NCI-H82 treated with DMSO at 0.1 percent for 48 hours (cell line): ENCODE results near the gene ADAMTS3.

Source experiments
- DNase-seq: peaks from one replicate; lab custom pipeline; 2025; ENCODE audit not compliant: unreplicated experiment; lab: John Stamatoyannopoulos, UW

The ADAMTS3 gene

DNA sequence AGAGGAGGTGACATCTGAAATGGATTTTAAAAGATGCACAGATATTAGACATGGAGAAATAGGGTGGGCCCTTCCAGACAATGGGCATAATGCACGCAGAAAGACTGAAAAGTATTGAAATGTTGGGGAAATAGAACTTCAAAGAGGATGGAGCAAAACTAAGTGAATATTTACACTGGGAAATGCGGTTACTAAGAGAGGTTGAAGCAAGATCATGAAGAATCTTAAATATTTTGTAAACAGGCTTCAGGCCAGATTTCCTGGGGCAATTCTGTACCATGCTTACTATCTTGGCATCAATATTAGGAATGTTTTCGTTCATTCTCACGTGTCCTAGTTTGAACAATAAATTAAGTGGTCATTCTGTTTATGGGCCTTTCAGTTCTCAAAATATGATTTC is 216.3 kb downstream of the ADAMTS3 start:
- no peak for DNase-seq

DNA sequence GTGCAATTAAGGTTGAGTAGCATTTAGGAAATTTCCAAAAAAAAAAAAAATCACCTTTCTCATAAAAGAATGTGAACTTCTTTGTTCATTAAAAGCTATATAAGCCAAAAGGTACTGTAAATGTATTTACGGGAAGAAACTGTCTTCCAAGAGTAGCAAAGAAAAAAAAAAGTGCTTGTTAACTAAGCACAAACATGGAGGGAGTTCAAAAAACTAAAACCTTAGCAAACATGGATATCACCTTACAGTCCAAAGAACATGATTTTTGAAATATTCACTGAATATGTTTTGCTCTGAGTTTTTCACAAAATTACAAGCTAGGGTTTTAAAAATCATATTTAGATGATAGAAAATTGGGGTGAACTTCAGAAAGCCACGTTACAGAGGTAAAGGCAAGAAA is 217.5 kb downstream of the ADAMTS3 start:
- no peak for DNase-seq

GRCh38 chr4:72348701-72349100 is 220.3 kb downstream of the ADAMTS3 start:
- DNase-seq: no peak

GRCh38 chr4:72344418-72344817 is 224.6 kb downstream of the ADAMTS3 start:
- DNase-seq: no peak

GRCh38 chr4:72341432-72341820 is 227.6 kb downstream of the ADAMTS3 start:
- no peak for DNase-seq

DNA sequence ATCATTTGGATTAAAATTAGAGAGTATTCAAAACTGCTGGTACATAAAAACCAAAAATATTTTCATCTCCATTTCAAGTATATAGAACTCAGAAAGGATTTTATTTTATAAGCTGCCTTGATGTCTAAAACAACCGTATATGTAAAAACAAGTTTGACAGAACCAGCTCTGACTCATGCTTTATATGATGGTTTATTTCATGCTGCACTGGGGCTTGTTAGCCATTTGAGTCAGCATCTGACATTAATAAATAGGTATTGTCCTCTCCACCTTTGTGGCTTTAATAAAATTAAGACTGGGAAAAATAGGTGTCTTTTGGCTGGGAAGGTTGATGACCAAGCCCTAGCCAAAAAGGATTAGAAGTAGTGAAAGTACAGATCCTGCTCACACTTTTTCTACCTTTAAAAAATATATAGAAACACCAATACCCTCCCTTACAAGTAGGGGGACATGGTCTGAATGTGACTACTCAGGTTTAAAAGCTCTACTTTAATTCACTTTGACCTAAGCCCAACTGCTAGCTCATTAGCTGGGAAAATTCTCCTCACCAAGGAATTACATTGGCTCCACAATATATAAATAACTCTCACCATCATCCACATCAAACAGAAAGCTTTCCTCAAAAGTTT is 228.1 kb downstream of the ADAMTS3 start:
- DNase-seq: no peak

GRCh38 chr4:72338060-72338459 is 231.0 kb downstream of the ADAMTS3 start:
- no peak for DNase-seq

DNA sequence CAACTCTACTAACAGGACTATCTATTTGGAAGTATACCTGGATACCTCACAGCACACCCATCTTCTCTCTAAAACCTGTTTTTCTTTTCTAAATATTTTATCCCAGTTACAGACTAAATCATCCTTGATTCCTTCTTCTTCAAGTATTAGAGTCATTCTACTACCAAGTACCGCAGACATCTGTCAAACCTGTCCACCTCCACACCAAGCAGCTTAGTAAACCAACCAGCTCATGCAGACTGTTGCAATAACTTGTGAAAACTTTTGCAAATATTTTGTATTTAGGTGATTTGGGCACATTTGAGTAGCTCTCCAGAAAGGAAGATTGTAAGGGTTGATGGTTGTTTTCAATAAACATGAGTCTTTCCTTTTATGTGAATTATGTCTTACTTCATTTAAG is 238.6 kb downstream of the ADAMTS3 start:
- no peak for DNase-seq

- no peak for DNase-seq
Measured at GRCh38 chr4:72326692-72327632, 242.1 kb downstream of the ADAMTS3 start.

- no peak for DNase-seq
Measured at GRCh38 chr4:72325215-72325614, 243.8 kb downstream of the ADAMTS3 start.

DNA sequence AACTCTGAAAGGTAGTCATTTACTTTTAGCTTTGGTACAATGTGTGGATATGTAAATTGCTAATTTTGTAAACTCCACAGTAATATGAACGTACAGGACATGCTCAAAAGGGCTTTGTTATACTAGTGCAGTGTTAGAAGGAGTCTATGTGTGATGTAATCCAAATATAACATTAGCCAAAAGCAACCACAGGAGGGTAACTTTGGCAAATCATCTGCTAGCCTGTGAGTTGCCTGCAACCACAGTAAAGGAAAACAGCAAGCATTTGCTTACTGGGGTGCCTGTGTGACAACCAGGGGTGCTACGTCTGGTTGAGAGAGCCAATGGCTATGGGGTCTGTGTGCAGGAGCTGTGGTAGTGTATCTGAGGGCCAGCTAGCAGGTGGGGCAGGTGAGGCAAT is 245.8 kb downstream of the ADAMTS3 start:
- DNase-seq: no peak

GRCh38 chr4:72320223-72320948 is 248.6 kb downstream of the ADAMTS3 start:
- DNase-seq: no peak

DNA sequence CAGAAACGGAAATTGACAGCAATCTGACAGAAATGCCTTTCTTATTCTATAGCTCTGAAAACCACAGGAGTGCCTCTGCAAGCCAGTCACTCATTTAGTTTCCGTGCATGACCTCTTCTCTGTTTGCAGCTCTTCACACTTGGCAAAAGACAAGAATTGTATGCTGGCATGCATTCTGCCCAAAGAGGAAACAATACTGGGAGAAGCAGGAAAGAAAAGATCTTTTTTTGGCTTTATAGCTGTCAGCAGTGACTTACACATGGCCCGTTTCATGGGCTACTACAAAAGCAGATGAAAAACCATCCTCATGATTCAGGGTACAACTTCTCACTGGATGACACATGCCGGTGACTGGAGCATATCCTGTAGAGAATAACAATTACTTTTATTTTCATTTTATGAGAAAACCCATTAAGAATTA is 249.4 kb downstream of the ADAMTS3 start:
- DNase-seq: no peak

- DNase-seq: no peak
Measured at GRCh38 chr4:72318421-72319170, 250.4 kb downstream of the ADAMTS3 start.

GRCh38 chr4:72314869-72315268 is 254.2 kb downstream of the ADAMTS3 start:
- no peak for DNase-seq

DNA sequence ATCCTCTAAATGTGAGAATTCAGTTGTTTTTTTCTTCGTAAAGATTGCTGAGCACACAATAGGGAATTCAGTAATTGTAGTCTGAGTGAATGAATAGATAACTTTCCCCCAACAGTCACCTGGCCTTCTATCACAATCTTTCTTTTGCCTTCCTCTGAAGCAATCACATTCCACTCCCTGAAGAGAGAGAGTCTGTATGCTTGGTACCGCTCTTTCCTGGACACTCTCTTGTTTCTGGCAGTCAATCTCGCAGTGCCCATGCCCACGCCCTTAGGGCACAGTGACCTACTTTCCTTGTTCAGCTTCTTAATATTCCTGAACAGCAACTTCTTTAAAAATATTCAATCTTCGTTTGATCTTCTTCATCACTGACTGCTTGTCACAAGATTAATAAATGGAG is 255.9 kb downstream of the ADAMTS3 start:
- no peak for DNase-seq

DNA sequence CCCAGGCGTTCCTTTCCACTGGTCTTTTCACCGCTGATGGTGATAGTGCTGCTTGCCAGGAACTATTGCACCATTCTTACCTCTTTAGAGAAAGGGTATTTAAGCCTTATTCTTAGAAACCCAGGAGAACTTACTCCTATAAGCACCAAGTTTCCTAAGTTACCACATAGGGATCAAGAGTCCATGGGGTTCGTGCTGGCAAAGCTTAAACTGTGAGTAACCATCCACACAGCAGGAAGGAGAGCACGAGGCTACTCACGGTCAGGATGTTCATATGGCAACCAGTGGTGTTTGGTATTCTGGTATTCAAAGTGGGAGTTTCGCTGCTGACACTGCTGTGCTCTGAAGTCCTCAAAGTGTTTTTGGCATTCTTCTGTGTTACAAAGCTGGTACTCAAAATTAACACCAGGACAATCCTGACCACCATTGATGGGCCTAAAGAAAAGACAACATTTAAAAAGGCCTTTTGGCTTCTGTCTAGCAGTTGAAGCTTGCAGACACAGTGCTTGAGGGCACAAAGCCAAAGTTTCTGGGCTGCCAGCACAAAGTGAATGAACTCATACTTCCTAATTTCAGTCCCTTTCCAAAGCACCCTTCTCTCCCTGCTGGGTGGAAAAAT is 256.9 kb downstream of the ADAMTS3 start:
- DNase-seq: no peak

DNA sequence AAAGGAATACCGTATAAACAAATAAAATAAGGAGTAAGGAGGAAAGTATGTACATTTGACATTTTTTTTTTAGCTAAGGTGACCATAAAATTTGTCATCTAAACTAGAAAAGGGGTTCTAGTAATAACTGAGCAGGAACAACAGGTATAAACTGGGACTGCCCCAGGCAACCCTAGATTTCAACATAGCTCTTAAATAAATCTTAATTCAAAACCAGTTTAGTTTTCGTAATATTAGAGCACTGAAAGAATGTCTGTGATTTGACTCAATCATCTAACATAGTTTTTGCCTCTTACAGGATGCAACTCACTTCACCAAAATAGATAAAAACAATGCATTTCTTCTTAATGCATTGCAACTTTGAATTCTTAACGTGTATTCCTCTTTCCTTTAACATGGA is 257.7 kb downstream of the ADAMTS3 start:
- no peak for DNase-seq

DNA sequence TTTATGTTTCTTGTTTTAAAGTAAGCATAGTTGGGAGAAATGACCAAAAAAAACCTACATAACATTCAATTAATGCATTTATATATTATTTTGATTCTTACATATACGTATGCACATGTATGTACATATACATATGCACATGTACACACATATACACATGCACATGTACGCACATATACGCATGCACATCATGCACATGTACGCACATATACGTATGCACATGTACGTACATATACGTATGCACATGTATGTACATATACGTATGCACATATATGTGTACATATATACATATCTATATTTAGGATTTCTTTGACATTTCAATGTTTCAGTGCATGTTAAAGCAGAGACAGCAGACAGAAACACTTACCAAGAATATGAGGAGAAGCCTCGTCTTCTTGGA is 263.4 kb downstream of the ADAMTS3 start:
- DNase-seq: no peak

DNA sequence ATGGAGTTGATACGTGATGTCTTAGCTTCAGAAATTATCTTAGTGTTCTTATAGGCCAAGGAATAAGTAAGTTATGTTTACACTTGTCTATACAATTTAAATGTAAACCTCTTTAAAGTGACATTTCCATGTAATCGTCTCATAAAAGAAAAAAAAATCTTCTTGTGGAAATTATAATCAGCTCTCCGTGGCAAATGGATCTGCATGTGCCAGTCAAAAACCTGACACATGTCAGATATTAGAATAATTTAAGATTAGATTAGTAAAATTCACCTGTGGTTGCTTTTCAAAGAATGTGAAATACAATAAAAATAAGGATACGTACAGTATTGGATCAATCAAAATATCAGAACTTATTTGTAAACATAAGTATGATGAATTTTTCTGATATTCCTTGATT is 263.9 kb downstream of the ADAMTS3 start:
- no peak for DNase-seq
